Ishikawa (cell line): ENCODE data around the gene SULT6B1.
A peak's percentile ranks its signal among the peaks of the same experiment; 100 is the strongest.

Source experiments
- CEBPB ChIP-seq: IDR thresholded peaks from 2 replicates; pipeline ENCODE4 v1.6.1; 2012
- CREB1 ChIP-seq: IDR thresholded peaks from 2 replicates; pipeline ENCODE4 v1.6.1; 2012; ENCODE audit warnings: low read depth
- EGR1 ChIP-seq: IDR thresholded peaks from 2 replicates; pipeline ENCODE4 v1.6.1; 2012
- EP300 ChIP-seq: IDR thresholded peaks from 2 replicates; pipeline ENCODE4 v1.6.1; 2012; ENCODE audit warnings: borderline replicate concordance
- FOXM1 ChIP-seq: IDR thresholded peaks from 2 replicates; pipeline ENCODE4 v1.6.1; 2012; ENCODE audit warnings: low read depth, borderline replicate concordance
- MAX ChIP-seq: IDR thresholded peaks from 2 replicates; pipeline ENCODE4 v1.6.1; 2012
- NFIC ChIP-seq: IDR thresholded peaks from 2 replicates; pipeline ENCODE4 v1.6.1; 2012
- RAD21 ChIP-seq: IDR thresholded peaks from 2 replicates; pipeline ENCODE4 v1.6.1; 2012; ENCODE audit warnings: low read depth
- REST ChIP-seq: IDR thresholded peaks from 2 replicates; pipeline ENCODE4 v1.6.1; 2012; ENCODE audit warnings: low read depth, mild to moderate bottlenecking
- TAF1 ChIP-seq: IDR thresholded peaks from 2 replicates; pipeline ENCODE4 v1.6.1; 2012; ENCODE audit warnings: low read depth, mild to moderate bottlenecking
- TCF12 ChIP-seq: IDR thresholded peaks from 2 replicates; pipeline ENCODE4 v1.6.1; 2012; ENCODE audit warnings: low read depth
- TEAD4 ChIP-seq: IDR thresholded peaks from 2 replicates; pipeline ENCODE4 v1.6.1; 2012
- USF1 ChIP-seq: IDR thresholded peaks from 2 replicates; pipeline ENCODE4 v1.6.1; 2012
- YY1 ChIP-seq: IDR thresholded peaks from 2 replicates; pipeline ENCODE4 v1.6.1; 2012; ENCODE audit warnings: low read depth
- ZBTB7A ChIP-seq: IDR thresholded peaks from 2 replicates; pipeline ENCODE4 v1.6.1; 2012; ENCODE audit warnings: low read depth

Gene SULT6B1

GRCh38 chr2:37224063-37224462, 35.6 kb upstream of the SULT6B1 start:
- no peak for TF ChIP-seq CREB1
- no peak for TF ChIP-seq CEBPB
- peak; percentile 72 for TF ChIP-seq REST

GRCh38 chr2:37223131-37223530, 34.7 kb upstream of the SULT6B1 start:
- TF ChIP-seq TEAD4: no peak
- TF ChIP-seq RAD21: no peak
- TF ChIP-seq EP300: no peak
- no peak for TF ChIP-seq NFIC
- TF ChIP-seq USF1: no peak
- no peak for TF ChIP-seq TCF12
- no peak for TF ChIP-seq TAF1
- no peak for TF ChIP-seq FOXM1
- no peak for TF ChIP-seq MAX
- TF ChIP-seq CREB1: no peak
- no peak for TF ChIP-seq CEBPB
- TF ChIP-seq EGR1: no peak
- TF ChIP-seq ZBTB7A: no peak
- TF ChIP-seq REST: no peak
- TF ChIP-seq YY1: no peak

GRCh38 chr2:37219046-37219445, 30.6 kb upstream of the SULT6B1 start:
- no peak for TF ChIP-seq RAD21
- TF ChIP-seq EP300: no peak
- no peak for TF ChIP-seq ZBTB7A
- no peak for TF ChIP-seq MAX
- TF ChIP-seq TAF1: no peak
- no peak for TF ChIP-seq CREB1
- TF ChIP-seq USF1: no peak
- no peak for TF ChIP-seq FOXM1
- no peak for TF ChIP-seq TCF12
- TF ChIP-seq CEBPB: no peak
- TF ChIP-seq REST: no peak
- no peak for TF ChIP-seq YY1
- no peak for TF ChIP-seq EGR1
- no peak for TF ChIP-seq TEAD4

GRCh38 chr2:37215250-37215649, 26.8 kb upstream of the SULT6B1 start:
- TF ChIP-seq TCF12: no peak
- TF ChIP-seq EGR1: no peak
- TF ChIP-seq REST: no peak
- TF ChIP-seq TAF1: no peak
- TF ChIP-seq CREB1: no peak
- no peak for TF ChIP-seq NFIC
